ENCODE results near the gene MCHR1. TPM values are rescaled to one million over a fixed set of nuclear protein-coding genes. Genes with fewer than 3 reads are reported as not detected.

Gene MCHR1
- total and polyA plus RNA-seq, 2 of the 13 experiments (the other 11 are each of a cell fraction or from before 2014, with no cell fraction given) = 0.40 to 0.83 TPM

- TF ChIP-seq BORCS8-MEF2B (CRISPR knock-in tag; IDR thresholded peaks at IDR 0.05) (no peak), ZNF430 (CRISPR knock-in tag; IDR thresholded peaks at IDR 0.05) (no peak), SATB2 (CRISPR knock-in tag; IDR thresholded peaks at IDR 0.05) (no peak), POLR2G (IDR thresholded peaks at IDR 0.05; ENCODE audit: low read depth, low read length) (no peak), ZNF382 (CRISPR knock-in tag; IDR thresholded peaks at IDR 0.05; ENCODE audit: borderline replicate concordance) (no peak), HCFC1 (IDR thresholded peaks at IDR 0.05; ENCODE audit: low read depth, low read length) (no peak)
Observed at GRCh38 chr22:40653361-40653760, 25.9 kb upstream of the MCHR1 start (continued).

- peaks cover 45% of the 10 kb centered on the region for H3K4me1 ChIP-seq (ENCODE audit: insufficient read depth, low read length)
- 16% methylated on average over 8 of the region's 11 CpGs for WGBS (ENCODE audit: low lambda C conversion rate)
- CTCF ChIA-PET (ENCODE audit: low intra/inter-chr PET ratio, low total read pairs) = no interaction called here
- in situ Hi-C loops (cut with HindIII; ENCODE audit: extremely low pct_ligation_motif_present, low pct_unique_long_range_greater_than_20kb) (loop anchor here (5.0 kb wide), 1 partner anchor 217 kb away; no protein-coding TSS in a partner anchor), intact Hi-C loops (cut with micrococcal nuclease; ENCODE audit: unreplicated experiment) (no loop called here)
- no peaks in the 10 kb centered on the region for H3K36me3 ChIP-seq (replicated peaks in 1 of 2; ENCODE audit: control insufficient read depth in 1 of 2, insufficient read depth in 2 of 2, low read length in 2 of 2)
- no peak for DNase-seq (ENCODE audit: low spot score)
- FAIRE-seq = peak; percentile 63
- no peaks in the 10 kb centered on the region for H3K79me2 ChIP-seq (ENCODE audit: insufficient read depth, low read length)
- no peaks in the 10 kb centered on the region for H4K20me1 ChIP-seq (ENCODE audit: insufficient read depth, low read length)
- BruUV-seq (replicated peaks) = no TSS peak
- H3K27ac ChIP-seq (ENCODE audit: extremely low read length, insufficient read depth, low read length) = peak overlapping the region; percentile 40
- H3K4me2 ChIP-seq (ENCODE audit: low read depth, low read length) = peak overlapping the region; percentile 78
- H3K9ac ChIP-seq (ENCODE audit: insufficient read depth, low read depth, low read length) = peak overlapping the region; percentile 36
- H3K27me3 ChIP-seq (ENCODE audit: control insufficient read depth in 1 of 2, insufficient read depth in 2 of 2, low read length in 2 of 2) = no peaks in the 10 kb centered on the region; a peak in 1 of 5 replicates
- H2AFZ ChIP-seq (ENCODE audit: low read length) = peak overlapping the region; percentile 50
- ATAC-seq = peak; percentile 61
- peak overlapping the region in 1 of 3 experiments; percentile 49; a peak in 2 of 6 replicates for H3K4me3 ChIP-seq (replicated peaks in 1 of 3; ENCODE audit: insufficient read depth in 1 of 3, low read depth in 2 of 3, low read length in 3 of 3)
- POLR2A ChIA-PET = interaction anchor here (1.4 kb wide), 1 partner anchor 10 kb away, joined by 4 read pairs; no protein-coding TSS in a partner anchor
- H3K9me3 ChIP-seq (ENCODE audit: low read length) = no peaks in the 10 kb centered on the region
- TF ChIP-seq ZNF878 (CRISPR knock-in tag; IDR thresholded peaks at IDR 0.05) (no peak), FIP1L1 (IDR thresholded peaks at IDR 0.05; ENCODE audit: borderline replicate concordance, insufficient read depth, low read depth, low read length) (no peak), SYNCRIP (IDR thresholded peaks at IDR 0.05; ENCODE audit: insufficient read depth, low read depth, low read length) (no peak), TCF7 (IDR thresholded peaks at IDR 0.05; ENCODE audit: low read depth) (no peak), JDP2 (CRISPR knock-in tag; IDR thresholded peaks at IDR 0.05; ENCODE audit: borderline replicate concordance) (no peak), TERF1 (CRISPR knock-in tag; IDR thresholded peaks at IDR 0.05) (no peak), U2AF1 (optimal IDR thresholded peaks at IDR 0.05; ENCODE audit: low read depth, low read length) (no peak), PATZ1 (CRISPR knock-in tag; IDR thresholded peaks at IDR 0.05) (no peak), ZFP36L1 (CRISPR knock-in tag; IDR thresholded peaks at IDR 0.05) (no peak), DMTF1 (CRISPR knock-in tag; IDR thresholded peaks at IDR 0.05) (no peak), ZEB1 (IDR thresholded peaks at IDR 0.05; ENCODE audit: insufficient replicate concordance, low read depth) (no peak), ZMAT3 (CRISPR knock-in tag; conservative IDR thresholded peaks at IDR 0.05) (no peak)
Observed at GRCh38 chr22:40654522-40655167, 24.6 kb upstream of the MCHR1 start.

Data from HepG2 (cell line).